Ectodermal cell (in vitro differentiated cells): ENCODE data around the gene CIROP.

Source experiments
- H3K27ac ChIP-seq: 2 replicates; pipeline ENCODE4 v1.7.0; 2013; ENCODE audit warnings: mild to moderate bottlenecking, low read depth, low read length; ENCODE audit not compliant: insufficient read depth, poor library complexity, severe bottlenecking
- H3K27me3 ChIP-seq: 2 replicates; pipeline ENCODE4 v1.7.0; 2013; ENCODE audit warnings: mild to moderate bottlenecking, low read length; ENCODE audit not compliant: insufficient read depth, control insufficient read depth, poor library complexity, severe bottlenecking
- H3K36me3 ChIP-seq: one replicate; pipeline ENCODE4 v1.7.0; 2013; ENCODE audit warnings: low read length; ENCODE audit not compliant: control insufficient read depth, insufficient read depth
- H3K4me1 ChIP-seq: one replicate; pipeline ENCODE4 v1.7.0; 2013; ENCODE audit warnings: low read length; ENCODE audit not compliant: control insufficient read depth, insufficient read depth
- H3K4me3 ChIP-seq: 2 replicates; pipeline ENCODE4 v1.7.0; 2013; ENCODE audit warnings: low read depth, low read length, control low read depth; ENCODE audit not compliant: insufficient read depth
- H3K9me3 ChIP-seq: 2 replicates; pipeline ENCODE4 v1.7.0; 2013; ENCODE audit warnings: mild to moderate bottlenecking, low read length, moderate library complexity; ENCODE audit not compliant: control insufficient read depth
- WGBS, 2 experiments: methylation state at CpG; one replicate each; pipeline ENCODE4 v1.1.7; 2013; ENCODE audit warnings: missing lambda C conversion rate in 2 of 2; 5-methylcytosine and 5-hydroxymethylcytosine counted together

CIROP gene

DNA sequence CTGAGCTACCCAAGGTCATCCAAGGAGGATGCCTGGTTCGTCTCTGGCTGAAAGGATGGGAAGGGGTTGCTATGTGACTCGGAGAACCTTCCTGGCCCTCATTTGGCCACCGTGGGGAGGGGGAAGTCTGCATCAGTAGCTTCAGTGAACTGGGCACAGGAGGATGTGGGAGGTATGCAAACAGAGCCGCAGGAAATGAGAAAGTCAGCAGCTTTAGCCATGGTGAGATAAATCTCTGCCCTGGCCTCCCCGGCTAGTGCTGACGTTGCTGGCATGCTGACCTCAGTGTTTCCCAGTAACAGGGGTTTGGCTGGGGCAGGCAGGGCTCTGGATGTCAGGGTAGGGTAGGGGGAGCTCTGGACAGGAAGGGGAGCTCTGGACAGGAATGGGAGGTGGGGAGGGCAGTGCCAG, 16.6 kb upstream of the CIROP start:
- WGBS, 2 experiments: 54 to 59% methylated on average over 6 of the region's 6 CpGs
- Histone ChIP-seq H3K4me3 (no peak overlapping the region), H3K36me3 (no peaks in the 10 kb centered on the region), H3K27ac (peak overlapping the region; percentile 16), H3K9me3 (no peaks in the 10 kb centered on the region), H3K27me3 (no peaks in the 10 kb centered on the region), H3K4me1 (peaks cover 16% of the 10 kb centered on the region)

- no peak overlapping the region for H3K4me3 ChIP-seq
- no peaks in the 10 kb centered on the region for H3K27me3 ChIP-seq
- 14 to 23% methylated on average over 8 to 9 of the region's 9 CpGs for WGBS, 2 experiments
- H3K4me1 ChIP-seq: peaks cover 16% of the 10 kb centered on the region
- H3K9me3 ChIP-seq: no peaks in the 10 kb centered on the region
- no peaks in the 10 kb centered on the region for H3K36me3 ChIP-seq
- H3K27ac ChIP-seq: peak overlapping the region; percentile 16
These were observed 15.9 kb upstream of the CIROP start for GRCh38 chr14:23120541-23121251.

DNA sequence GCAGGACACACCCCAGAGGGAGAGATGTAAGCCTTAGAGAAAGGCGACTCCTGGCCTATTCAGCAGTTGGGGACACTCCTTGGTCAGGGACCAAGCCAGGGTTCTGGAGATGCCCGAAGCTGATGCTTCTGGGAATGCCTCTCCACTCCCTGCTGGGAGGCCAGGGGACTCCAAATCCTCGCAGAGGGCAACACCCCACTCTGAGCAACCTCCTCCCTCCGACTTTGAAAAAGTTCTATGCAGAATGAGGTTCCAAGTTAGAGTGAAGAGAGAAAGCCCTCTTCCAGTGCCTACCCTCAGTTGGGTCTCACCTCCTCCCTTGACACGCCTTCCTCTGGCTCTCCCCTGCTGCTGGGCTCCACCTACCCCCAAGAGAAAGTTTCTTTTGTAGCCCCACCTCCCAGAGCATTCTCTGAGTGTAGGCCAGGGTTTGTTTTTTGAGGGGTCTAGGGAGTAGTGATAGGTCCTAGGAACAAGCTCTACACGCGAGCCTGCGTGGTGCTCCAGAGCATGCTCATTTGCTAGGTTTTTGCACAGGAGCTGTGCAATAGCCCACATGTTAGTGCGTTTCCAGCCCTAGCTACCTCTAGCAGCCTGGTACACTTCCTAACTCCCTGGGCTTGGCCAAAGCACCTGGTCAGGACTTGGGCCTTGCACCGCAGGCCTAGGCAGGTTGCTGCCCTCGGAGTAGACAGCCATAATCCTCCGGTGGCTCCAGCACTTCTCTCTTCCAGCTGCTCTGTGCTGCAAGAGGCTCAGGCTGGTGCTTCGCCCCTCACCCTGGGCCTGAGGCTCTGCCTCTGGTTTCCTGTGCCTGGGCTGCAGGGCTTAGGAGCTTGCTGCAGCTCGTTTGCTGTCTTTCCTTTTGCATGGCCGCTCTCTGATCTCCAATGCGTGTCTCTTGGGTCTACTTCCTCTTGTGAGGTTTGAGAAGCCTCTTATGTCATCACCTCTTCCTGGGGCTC, 14.9 kb upstream of the CIROP start:
- Histone ChIP-seq H3K36me3 (no peaks in the 10 kb centered on the region), H3K4me1 (peaks cover 16% of the 10 kb centered on the region), H3K27me3 (no peaks in the 10 kb centered on the region), H3K9me3 (no peaks in the 10 kb centered on the region), H3K27ac (no peak overlapping the region), H3K4me3 (no peak overlapping the region)
- 74 to 75% methylated on average over 16 of the region's 16 CpGs for WGBS, 2 experiments

DNA sequence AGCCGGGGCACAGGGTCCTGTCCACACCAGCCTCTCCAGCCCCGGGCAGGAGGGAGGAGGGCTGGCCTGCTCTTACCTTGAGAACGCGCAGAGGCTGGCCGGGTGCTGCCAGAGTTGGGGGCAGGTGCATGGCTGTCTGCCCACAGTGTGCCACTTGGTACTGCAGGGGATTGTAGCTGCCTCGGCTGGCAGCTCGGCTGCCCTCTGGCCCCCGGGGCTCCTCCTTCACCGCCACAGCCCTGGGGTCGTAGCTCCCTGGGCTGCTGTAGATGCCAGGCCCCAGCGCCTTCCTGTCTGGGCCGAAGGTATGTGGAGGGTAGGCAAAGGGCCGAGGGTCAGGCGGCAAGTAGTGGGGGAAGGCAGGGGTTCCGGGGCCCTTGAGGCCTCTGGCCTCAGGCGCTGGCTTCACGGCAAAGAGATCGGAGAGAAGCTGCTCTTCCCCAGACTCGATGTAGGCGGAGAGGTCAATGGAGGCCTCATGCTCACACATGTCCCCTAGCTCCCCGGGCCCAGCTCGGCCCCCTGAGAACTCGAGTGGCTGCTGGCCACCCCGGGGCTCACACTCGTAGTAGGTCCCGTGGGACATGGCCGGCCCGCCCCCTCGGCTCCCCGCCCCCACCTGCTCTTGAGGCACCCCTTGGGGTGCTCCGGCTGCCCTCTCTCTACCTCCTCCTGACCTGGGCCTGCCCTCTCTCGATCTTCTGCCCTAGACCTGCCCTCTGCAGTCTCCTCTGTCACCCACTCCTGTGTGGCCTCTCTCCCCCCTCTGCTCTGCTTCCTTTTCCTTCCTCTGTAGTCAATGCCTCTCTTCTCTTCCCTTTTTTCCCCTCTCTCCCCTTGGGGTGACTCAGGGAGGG, 13.9 kb upstream of the CIROP start, which contains the start of gene CEBPE:
Gene CEBPE (minus strand): TSS at position 750 of the 857 bp plus-strand sequence. CDS start 164 bp downstream, at position 586.
- no peaks in the 10 kb centered on the region for H3K27me3 ChIP-seq
- H3K36me3 ChIP-seq: no peaks in the 10 kb centered on the region
- H3K4me3 ChIP-seq: no peak within 1 kb of the TSS
- H3K4me1 ChIP-seq: peaks cover 20% of the 10 kb centered on the region
- H3K27ac ChIP-seq: no peak within 1 kb of the TSS
- whole genome bisulfite sequencing, 2 experiments: 92 to 93% methylated on average over 32 of the region's 32 CpGs
- H3K9me3 ChIP-seq: no peaks in the 10 kb centered on the region

- Histone ChIP-seq H3K4me1 (peaks cover 27% of the 10 kb centered on the region), H3K27ac (no peak overlapping the region), H3K4me3 (no peak overlapping the region), H3K36me3 (no peaks in the 10 kb centered on the region), H3K27me3 (no peaks in the 10 kb centered on the region), H3K9me3 (no peaks in the 10 kb centered on the region)
- whole genome bisulfite sequencing, 2 experiments: 91 to 94% methylated on average over 32 of the region's 32 CpGs
These were observed 12.7 kb upstream of the CIROP start for GRCh38 chr14:23117371-23118020.

- H3K36me3 ChIP-seq: no peaks in the 10 kb centered on the region
- H3K27me3 ChIP-seq: no peaks in the 10 kb centered on the region
- no peak overlapping the region for H3K4me3 ChIP-seq
- peaks cover 21% of the 10 kb centered on the region for H3K4me1 ChIP-seq
- no peaks in the 10 kb centered on the region for H3K9me3 ChIP-seq
- WGBS, 2 experiments: 94 to 95% methylated on average over 5 of the region's 5 CpGs
- no peak overlapping the region for H3K27ac ChIP-seq
These were observed 11.1 kb upstream of the CIROP start for GRCh38 chr14:23115918-23116317.

- Histone ChIP-seq H3K27ac (no peak overlapping the region), H3K36me3 (no peaks in the 10 kb centered on the region), H3K9me3 (no peaks in the 10 kb centered on the region), H3K4me3 (no peak overlapping the region), H3K27me3 (no peaks in the 10 kb centered on the region), H3K4me1 (peaks cover 21% of the 10 kb centered on the region)
- 91 to 94% methylated on average over 10 of the region's 10 CpGs for WGBS, 2 experiments
These were observed 10.4 kb upstream of the CIROP start for GRCh38 chr14:23115039-23115731.

DNA sequence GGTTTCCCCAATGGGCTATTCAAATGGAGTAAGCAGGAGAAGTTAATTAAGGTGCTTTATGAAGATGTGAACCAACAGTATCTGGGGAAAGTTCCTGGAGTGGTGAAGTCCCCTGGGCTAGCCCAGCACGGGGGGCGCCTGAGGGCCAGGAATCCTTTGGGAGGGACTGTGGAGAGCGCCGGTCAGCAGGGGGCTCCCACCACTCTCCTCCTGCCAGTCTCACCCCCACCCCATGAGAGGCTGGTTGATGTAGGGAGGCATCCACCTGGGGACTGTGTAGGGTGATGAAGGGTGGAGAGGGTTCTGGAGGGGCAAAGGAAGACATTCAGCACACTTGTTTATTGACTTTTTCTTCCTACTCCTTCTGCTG, 9.9 kb upstream of the CIROP start:
- H3K4me3 ChIP-seq: no peak overlapping the region
- H3K27me3 ChIP-seq: no peaks in the 10 kb centered on the region
- H3K9me3 ChIP-seq: no peaks in the 10 kb centered on the region
- 67 to 86% methylated on average over 4 of the region's 4 CpGs for WGBS, 2 experiments
- H3K27ac ChIP-seq: no peak overlapping the region
- peaks cover 18% of the 10 kb centered on the region for H3K4me1 ChIP-seq
- no peaks in the 10 kb centered on the region for H3K36me3 ChIP-seq

DNA sequence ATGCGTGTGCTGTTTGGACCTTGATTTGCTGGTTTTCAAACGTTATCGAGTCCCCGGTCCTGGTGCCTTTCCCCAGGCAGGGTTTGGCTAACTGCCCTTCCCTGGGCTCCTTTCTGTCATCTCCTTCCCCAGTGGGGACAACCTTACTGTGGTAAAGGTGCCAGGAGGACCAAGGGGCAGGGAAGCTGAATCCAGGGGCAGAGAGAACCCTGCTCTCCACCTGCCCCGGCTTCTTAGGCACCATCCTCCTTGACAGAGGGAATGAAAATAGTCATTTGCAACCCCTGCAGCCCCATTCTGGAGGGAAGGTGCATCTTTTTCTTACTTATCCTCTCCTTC, 9.3 kb upstream of the CIROP start:
- Histone ChIP-seq H3K36me3 (no peaks in the 10 kb centered on the region), H3K9me3 (no peaks in the 10 kb centered on the region), H3K27me3 (no peaks in the 10 kb centered on the region), H3K27ac (no peak overlapping the region), H3K4me3 (no peak overlapping the region), H3K4me1 (peaks cover 16% of the 10 kb centered on the region)
- 75 to 80% methylated on average over 5 of the region's 5 CpGs for WGBS, 2 experiments
